ENCODE measurements around the gene PIK3IP1. TPM values are rescaled to one million over a fixed set of nuclear protein-coding genes. Genes with fewer than 3 reads are reported as not detected.
A peak's percentile ranks its signal among the peaks of the same experiment; 100 is the strongest.
"Not testable (repeated sequence)": the region's sequence is repeated elsewhere in the genome, so short reads cannot be mapped to it uniquely, and the experiment has no call there.

Gene PIK3IP1
- polyA plus RNA-seq, 1 donor from 2014 or later: 88.7 TPM

GRCh38 chr22:31243339-31244045 lies 48.8 kb downstream of the PIK3IP1 start:
- Mint-ChIP-seq H3K4me1 (peaks cover 0 to 3% (median 0%) of the 10 kb centered on the region in 3 donors), H3K36me3 (peaks cover 5% of the 10 kb centered on the region), H3K4me3 (no peak overlapping the region), H3K27me3 (no peaks in the 10 kb centered on the region), H3K27ac (no peak overlapping the region), H3K9me3 (no peaks in the 10 kb centered on the region)

- no peaks in the 10 kb centered on the region for H3K27me3 Mint-ChIP-seq
- H3K4me1 Mint-ChIP-seq: peaks cover 0 to 6% (median 0%) of the 10 kb centered on the region in 3 donors
- no peak overlapping the region for H3K4me3 Mint-ChIP-seq
- peaks cover 5% of the 10 kb centered on the region for H3K36me3 Mint-ChIP-seq
- H3K9me3 Mint-ChIP-seq: no peaks in the 10 kb centered on the region
- no peak overlapping the region for H3K27ac Mint-ChIP-seq
Observed at GRCh38 chr22:31241936-31242335, 50.4 kb downstream of the PIK3IP1 start.

GRCh38 chr22:31241200-31241599 lies 51.1 kb downstream of the PIK3IP1 start:
- no peaks in the 10 kb centered on the region for H3K27me3 Mint-ChIP-seq
- no peak overlapping the region for H3K27ac Mint-ChIP-seq
- H3K9me3 Mint-ChIP-seq: no peaks in the 10 kb centered on the region
- peaks cover 5% of the 10 kb centered on the region for H3K36me3 Mint-ChIP-seq
- peaks cover 0 to 6% (median 0%) of the 10 kb centered on the region in 3 donors for H3K4me1 Mint-ChIP-seq
- no peak overlapping the region for H3K4me3 Mint-ChIP-seq

GRCh38 chr22:31239771-31240370 lies 52.4 kb downstream of the PIK3IP1 start:
- H3K27ac Mint-ChIP-seq: no peak overlapping the region
- no peaks in the 10 kb centered on the region for H3K9me3 Mint-ChIP-seq
- no peak overlapping the region for H3K4me3 Mint-ChIP-seq
- H3K27me3 Mint-ChIP-seq: no peaks in the 10 kb centered on the region
- peaks cover 0 to 9% (median 2%) of the 10 kb centered on the region in 3 donors for H3K4me1 Mint-ChIP-seq
- H3K36me3 Mint-ChIP-seq: peaks cover 5% of the 10 kb centered on the region

- no peak overlapping the region for H3K4me3 Mint-ChIP-seq
- peaks cover 5% of the 10 kb centered on the region for H3K36me3 Mint-ChIP-seq
- no peaks in the 10 kb centered on the region for H3K27me3 Mint-ChIP-seq
- no peaks in the 10 kb centered on the region for H3K9me3 Mint-ChIP-seq
- peaks cover 0 to 11% (median 3%) of the 10 kb centered on the region in 3 donors for H3K4me1 Mint-ChIP-seq
- H3K27ac Mint-ChIP-seq: peak overlapping the region in 1 of 3 donors; percentile 73
Observed at GRCh38 chr22:31238057-31238456, 54.2 kb downstream of the PIK3IP1 start.

- H3K4me1 Mint-ChIP-seq: peaks cover 4 to 13% (median 4%) of the 10 kb centered on the region in 3 donors
- H3K9me3 Mint-ChIP-seq, H3K36me3 Mint-ChIP-seq, H3K4me3 Mint-ChIP-seq, H3K27ac Mint-ChIP-seq, H3K27me3 Mint-ChIP-seq: not testable (repeated sequence)
Observed at GRCh38 chr22:31236044-31236443, 56.2 kb downstream of the PIK3IP1 start.

GRCh38 chr22:31235081-31235480 lies 57.2 kb downstream of the PIK3IP1 start:
- H3K36me3 Mint-ChIP-seq: no peaks in the 10 kb centered on the region
- H3K27me3 Mint-ChIP-seq: no peaks in the 10 kb centered on the region
- H3K27ac Mint-ChIP-seq: no peak overlapping the region
- H3K4me1 Mint-ChIP-seq: peaks cover 10 to 19% (median 10%) of the 10 kb centered on the region in 3 donors
- no peak overlapping the region for H3K4me3 Mint-ChIP-seq
- no peaks in the 10 kb centered on the region for H3K9me3 Mint-ChIP-seq

- Mint-ChIP-seq H3K4me1 (peaks cover 13 to 20% (median 14%) of the 10 kb centered on the region in 3 donors), H3K27me3 (no peaks in the 10 kb centered on the region), H3K9me3 (no peaks in the 10 kb centered on the region), H3K27ac (no peak overlapping the region), H3K4me3 (no peak overlapping the region), H3K36me3 (no peaks in the 10 kb centered on the region)
Observed at GRCh38 chr22:31233001-31233400, 59.3 kb downstream of the PIK3IP1 start.

Other genes with a start within 250 kb of the PIK3IP1 start
- 6.0 TPM for gene SMTN, start 211.2 kb downstream of the PIK3IP1 start, polyA plus RNA-seq
- gene SELENOM, start 184.9 kb downstream of the PIK3IP1 start, polyA plus RNA-seq: 145 TPM
- not detected for gene INPP5J, start 169.5 kb downstream of the PIK3IP1 start, polyA plus RNA-seq
- not detected for gene PLA2G3, start 152.0 kb downstream of the PIK3IP1 start, polyA plus RNA-seq
- 22.0 TPM for gene RNF185, start 132.3 kb downstream of the PIK3IP1 start, polyA plus RNA-seq
- 9.1 TPM for gene LIMK2, start 80.2 kb downstream of the PIK3IP1 start, polyA plus RNA-seq
- 11.5 TPM for gene PATZ1, start 53.9 kb upstream of the PIK3IP1 start, polyA plus RNA-seq
- gene DRG1, start 107.1 kb upstream of the PIK3IP1 start, polyA plus RNA-seq: 88.7 TPM
- gene EIF4ENIF1, start 197.4 kb upstream of the PIK3IP1 start, polyA plus RNA-seq: 21.7 TPM
- 15.5 TPM for gene SFI1, start 204.0 kb upstream of the PIK3IP1 start, polyA plus RNA-seq

All from IgD-negative memory B cell (primary cell).